Heart left ventricle (tissue), 16 donors: Measurements from ENCODE around the gene ANKRD18A. TPM values are rescaled to one million over a fixed set of nuclear protein-coding genes. Genes with fewer than 3 reads are reported as not detected.

Source experiments
- ATAC-seq, 4 donors: fragments of 200-7000 bp; cut with Tn5 transposase; one replicate each; pipeline ENCODE4 v1.9.1; 2020 to 2022; ENCODE audit warnings: moderate library complexity in 4 of 4, mild to moderate bottlenecking in 3 of 4, moderate number of reproducible peaks in 1 of 4
- DNase-seq, 5 donors: peaks; one replicate each; pipeline ENCODE4 v3.0.0-alpha.2; 2020
- H3K27ac ChIP-seq, 12 donors: fragments of 200-600 bp; sonication (generic) in 4 of 12; one replicate each; pipeline versions ENCODE4 v1.5.0 to v1.8.0; 2016 to 2022; ENCODE audit warnings: mild to moderate bottlenecking in 2 of 12
- H3K27me3 ChIP-seq, 9 donors: fragments of 200-600 bp; sonication (generic) in 2 of 9; one replicate each; pipeline versions ENCODE4 v1.5.1 to v1.8.0; 2016 to 2022; ENCODE audit warnings: mild to moderate bottlenecking in 3 of 9
- H3K36me3 ChIP-seq, 9 donors: fragments of 200-600 bp; sonication (generic) in 2 of 9; one replicate each; pipeline versions ENCODE4 v1.5.0 to v1.8.0; 2018 to 2022; ENCODE audit warnings: mild to moderate bottlenecking in 2 of 9
- H3K4me1 ChIP-seq, 12 donors: fragments of 200-600 bp; sonication (generic) in 4 of 12; one replicate each; pipeline versions ENCODE4 v1.5.0 to v1.8.0; 2016 to 2022; ENCODE audit warnings: mild to moderate bottlenecking in 3 of 12
- H3K4me3 ChIP-seq, 12 donors: fragments of 200-600 bp; sonication (generic) in 4 of 12; one replicate each; pipeline versions ENCODE4 v1.5.0 to v1.8.0; 2017 to 2022; ENCODE audit warnings: mild to moderate bottlenecking in 9 of 12, moderate library complexity in 4 of 12
- H3K9me3 ChIP-seq, 12 donors: fragments of 200-600 bp; sonication (generic) in 4 of 12; one replicate each; pipeline versions ENCODE4 v1.5.0 to v1.8.0; 2016 to 2022; ENCODE audit warnings: mild to moderate bottlenecking in 1 of 12
- CTCF ChIP-seq, 12 donors: fragments of 200-600 bp; sonication (generic) in 4 of 12; IDR thresholded peaks; one replicate each; pipeline versions ENCODE4 v1.5.0 to v1.8.0; 2018 to 2022; ENCODE audit warnings: antibody characterized with exemption in 12 of 12, mild to moderate bottlenecking in 5 of 12
- POLR2A ChIP-seq, 2 donors: fragments of 450-650 bp; IDR thresholded peaks; one replicate each; pipeline ENCODE4 v1.6.1; 2017; ENCODE audit warnings: antibody characterized with exemption in 2 of 2, mild to moderate bottlenecking in 2 of 2, moderate library complexity in 2 of 2
- WGBS, 4 donors: extraction: QIAGEN DNeasy Blood & Tissue Kit in 2 of 4; methylation state at CpG; one replicate each; pipeline versions ENCODE4 v1.1.5 to v1.1.7; 2013 to 2018; 5-methylcytosine and 5-hydroxymethylcytosine counted together
- intact Hi-C, 10 donors: fragments of 100-400 bp; cut with DNase I; formaldehyde crosslinking; loops; one replicate each; pipeline versions ENCODE4 v1.11.1 to v1.14.2; 2022
- long read RNA-seq, 3 donors: library from polyadenylated mRNA; unstranded; transcript quantifications; one replicate each; pipeline ENCODE4 v2.0.0, GENCODE V29; 2020 to 2021
- polyA plus RNA-seq, 2 donors: library from polyadenylated mRNA; stranded (reverse); fragments of 200-250 nt; gene quantifications; one replicate each; pipeline ENCODE4 v1.2.3, GENCODE V29; 2013
- total RNA-seq, 9 donors: library from RNA; depleted of rRNA in 2 of 9; stranded (reverse); fragments of >200 nt in 2 of 9; fragmentation: NEBNext Ultra II Directional in 3 of 9; extraction: Animal tissue kit (Norgen Biotek cat#: 25700) in 3 of 9; gene quantifications; one replicate each; pipeline versions ENCODE4 v1.1.0 to v1.2.4, GENCODE V29; 2016 to 2023
- donor health status: ischemic (EF 13 %, LVEDD 7.1; RV severe dilation, severe dysfunction).
- donor health status: healthy with polysubstance abuse.
- donor health status: DM: no; HTN: yes; CAD: no.
- donor health status: DM: no; HTN: no; CAD: no.
- donor health status: ischemic (EF 25% LVEDD 6.9; RV normal size, moderate dysfunction).
- donor health status: ischemic (EF 25% LVEDD 5.7; RV mildly dilated, moderate dysfunction).
- donor health status: healthy.
- donor health status: DM: yes; HTN: yes; CAD: no.
- donor health status: ischemic (EF 35%, LVEDD 5.7; RV mildly dilated, moderate dysfunction).
- donor health status: nonischemic (EF 11% LVEDD 7.7; RV severe dilation, severe dysfunction).
- donor health status: DM: yes; HTN: yes; CAD: no.
- donor health status: PGD.
- donor health status: ischemic (EF 29% LVEDD 5.4; RV normal size, mild dysfunction).
- donor health status: nonischemic (EF 23%, LVEDD 6.1; RV moderate dilation, normal function).

ANKRD18A gene
- total RNA-seq (1 to 10 TPM in 6 of 9 donors, under 1 TPM in 3; 0.20 to 6.8 (median 3.1) TPM), polyA plus RNA-seq (1 to 10 TPM; 1.3 to 2.2 TPM)
- long read RNA-seq, donor 1, partial matches to known transcripts = 0 of 1 reads
- long read RNA-seq, donor 1, other reads (novel, unspliced or antisense) = 1 of 1 reads
- long read RNA-seq, donor 2, partial matches to known transcripts = 1 of 1 reads
- long read RNA-seq, donor 2, other reads (novel, unspliced or antisense) = 0 of 1 reads
- long read RNA-seq, donor 3, partial matches to known transcripts = 2 of 4 reads
- long read RNA-seq, donor 3, other reads (novel, unspliced or antisense) = 2 of 4 reads

GRCh38 chr9:38620483-38621433 lies at the start of gene ANKRD18A:
Gene ANKRD18A, minus strand, starts transcription at chr9:38620596. Its CDS starts 311 bp downstream, at chr9:38620285.
- Histone ChIP-seq H3K4me1 (peaks cover 0 to 31% (median 10%) of the 10 kb centered on the region in 12 donors), H3K27me3 (peaks cover 8 to 85% (median 41%) of the 10 kb centered on the region in 9 donors), H3K36me3 (no peaks in the 10 kb centered on the region), H3K4me3 (peak within 1 kb of the TSS; percentile 14 to 66 (median 49)), H3K27ac (peak within 1 kb of the TSS in 6 of 12 donors; percentile 2 to 68 (median 35)), H3K9me3 (peaks cover 0 to 24% (median 5%) of the 10 kb centered on the region in 12 donors)
- whole genome bisulfite sequencing, 4 donors = 0 to 1% (median 1%) methylated on average over 16 to 76 of the region's 76 CpGs
- intact Hi-C loops = loop anchor here in 2 of 10 donors (10.0 kb wide), 2 partner anchors 54 to 64 kb away; no protein-coding TSS in a partner anchor
- TF ChIP-seq CTCF (IDR thresholded peaks at IDR 0.05) = peak; percentile 31 to 57 (median 42)
- no peak for TF ChIP-seq POLR2A (IDR thresholded peaks at IDR 0.05)
- ATAC-seq = peak; percentile 55 to 89 (median 87)
- peak; percentile 26 to 84 (median 79) for DNase-seq

GRCh38 chr9:38668791-38669466 lies 48.5 kb upstream of the ANKRD18A start:
- no peak overlapping the region for H3K4me3 ChIP-seq
- H3K36me3 ChIP-seq = no peaks in the 10 kb centered on the region
- no peaks in the 10 kb centered on the region for H3K9me3 ChIP-seq
- H3K27me3 ChIP-seq = no peaks in the 10 kb centered on the region
- DNase-seq = no peak
- intact Hi-C loops = loop anchor here in 2 of 10 donors (10.0 kb wide), 2 partner anchors 54 to 56 kb away; partner anchors contain the start of gene FAM240B (in 1 of the 2)
- peaks cover 0 to 16% (median 5%) of the 10 kb centered on the region in 12 donors for H3K4me1 ChIP-seq
- ATAC-seq = no peak
- H3K27ac ChIP-seq = no peak overlapping the region
- 83 to 89% (median 88%) methylated on average over 10 of the region's 10 CpGs for WGBS, 4 donors
- TF ChIP-seq CTCF (IDR thresholded peaks at IDR 0.05) (no peak), POLR2A (IDR thresholded peaks at IDR 0.05) (no peak)

GRCh38 chr9:38662763-38663593 lies 42.6 kb upstream of the ANKRD18A start:
- Histone ChIP-seq H3K27ac (no peak overlapping the region), H3K4me1 (no peaks in the 10 kb centered on the region), H3K9me3 (no peaks in the 10 kb centered on the region), H3K4me3 (no peak overlapping the region), H3K36me3 (no peaks in the 10 kb centered on the region), H3K27me3 (peaks cover 0 to 5% (median 0%) of the 10 kb centered on the region in 9 donors)
- intact Hi-C loops = loop anchor here in 3 of 10 donors (5.0 to 10.0 kb wide), 3 partner anchors 48 to 62 kb away; partner anchors contain the start of gene FAM240B (in 1 of the 3)
- 45 to 53% (median 48%) methylated on average over 8 of the region's 8 CpGs for WGBS, 4 donors
- DNase-seq = no peak
- ATAC-seq = peak in 3 of 4 donors; percentile 37 to 61 (median 47)
- TF ChIP-seq CTCF (IDR thresholded peaks at IDR 0.05) (peak in 5 of 12 donors; percentile 11 to 43 (median 28)), POLR2A (IDR thresholded peaks at IDR 0.05) (no peak)
